ENCODE results near the gene KCNQ2.
"Not testable (repeated sequence)": the region's sequence is repeated elsewhere in the genome, so short reads cannot be mapped to it uniquely, and the experiment has no call there.

Gene KCNQ2

GRCh38 chr20:63380346-63380870, 92.0 kb downstream of the KCNQ2 start:
- no peak for DNase-seq

GRCh38 chr20:63379872-63380271, 92.6 kb downstream of the KCNQ2 start:
- DNase-seq: not testable (repeated sequence)

GRCh38 chr20:63379296-63379695, 93.2 kb downstream of the KCNQ2 start:
- DNase-seq: no peak

DNA sequence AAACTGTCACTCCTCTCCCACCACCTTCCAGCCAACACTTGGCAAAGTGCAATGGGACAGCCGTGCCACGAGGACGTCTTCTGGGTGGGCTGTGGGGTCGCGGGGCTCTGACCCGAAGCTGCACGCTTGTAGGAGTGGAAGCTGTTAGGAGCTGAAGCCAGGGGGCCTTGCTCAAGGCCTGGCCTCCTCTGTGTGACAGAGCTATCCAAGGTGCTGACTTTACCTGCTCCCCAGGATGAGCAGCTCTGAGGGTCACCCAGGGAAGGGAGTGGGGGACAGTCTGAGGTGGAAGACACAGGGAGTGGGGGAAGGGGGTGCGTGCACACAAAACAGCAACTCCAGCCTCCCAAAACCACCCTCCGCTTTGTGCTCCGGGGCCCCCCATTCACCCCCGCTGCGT, 93.8 kb downstream of the KCNQ2 start:
- DNase-seq: no peak

DNA sequence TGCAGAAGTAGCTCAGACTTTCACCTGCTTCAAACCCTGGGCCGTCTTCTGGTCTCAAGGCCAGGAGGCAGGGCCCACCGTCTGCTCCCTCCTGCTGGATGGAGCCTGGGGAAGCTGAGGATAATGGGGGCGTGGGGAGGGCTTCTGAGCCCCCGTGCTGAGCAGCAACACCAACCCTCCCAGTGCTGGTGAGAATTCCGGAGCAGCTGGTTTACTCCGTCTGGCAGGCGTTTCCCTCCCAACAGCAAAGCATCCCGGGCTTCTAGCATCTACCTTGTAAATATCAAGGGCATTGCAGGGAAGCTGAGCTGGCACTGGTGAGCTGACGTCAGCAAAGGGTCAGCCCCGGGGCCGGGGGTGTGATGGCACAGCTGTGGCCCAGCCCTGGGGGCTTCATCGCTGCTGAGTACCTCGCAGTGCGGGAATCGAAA, 94.5 kb downstream of the KCNQ2 start:
- DNase-seq: no peak

DNA sequence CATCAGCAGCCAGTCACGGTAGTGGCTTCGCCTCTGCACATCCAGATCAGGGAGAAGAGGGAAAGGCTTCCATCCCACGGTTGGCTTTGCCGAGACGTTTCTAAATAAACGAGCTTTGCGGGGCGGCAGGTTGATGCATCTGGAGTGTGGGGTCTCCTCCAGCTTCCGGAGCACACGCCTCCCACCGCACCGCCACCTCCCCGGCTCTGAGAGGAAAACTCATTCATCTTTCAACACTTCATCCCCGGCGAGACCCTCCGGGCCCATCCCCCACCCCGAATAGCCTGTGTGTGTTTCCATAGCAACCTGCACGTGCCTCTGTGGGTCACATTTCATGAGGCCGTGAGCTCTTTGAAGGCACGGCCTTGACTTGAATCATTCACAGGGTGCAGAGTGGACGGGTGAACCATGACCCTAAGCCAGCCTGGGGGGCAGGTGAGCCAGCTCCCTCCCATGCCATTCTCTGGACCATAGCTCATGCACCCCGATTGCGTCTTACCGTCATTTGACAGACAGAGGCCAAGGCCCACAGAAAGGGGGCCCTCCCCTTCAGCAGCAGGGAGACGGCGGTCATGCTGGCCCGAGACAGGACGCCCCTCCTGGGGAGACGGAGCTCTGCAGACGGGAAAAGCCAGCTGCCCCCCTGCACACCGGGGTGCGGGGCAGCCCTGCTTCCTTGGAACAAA, 95.1 kb downstream of the KCNQ2 start:
- DNase-seq: no peak

- DNase-seq: no peak
Observed at GRCh38 chr20:63376283-63377250, 95.9 kb downstream of the KCNQ2 start.

DNA sequence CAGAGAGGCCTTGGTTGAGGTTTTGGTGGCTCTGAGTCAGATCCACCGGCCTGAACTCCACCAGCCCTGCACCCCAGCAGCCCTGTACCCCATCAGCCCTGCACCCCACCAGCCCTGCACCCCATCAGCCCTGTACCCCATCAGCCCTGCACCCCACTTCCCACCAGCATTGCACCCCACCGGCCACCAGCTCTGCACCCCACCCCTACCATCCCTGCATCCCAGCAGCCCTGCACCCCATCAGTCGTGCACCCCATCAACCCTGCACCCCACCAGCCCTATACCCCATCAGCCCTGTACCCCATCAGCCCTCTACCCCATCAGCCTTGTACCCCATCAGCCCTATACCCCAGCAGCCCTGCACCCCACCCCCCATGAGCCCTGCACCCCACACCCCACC, 97.0 kb downstream of the KCNQ2 start:
- DNase-seq: no peak

GRCh38 chr20:63374504-63374903, 98.0 kb downstream of the KCNQ2 start:
- DNase-seq: no peak

DNA sequence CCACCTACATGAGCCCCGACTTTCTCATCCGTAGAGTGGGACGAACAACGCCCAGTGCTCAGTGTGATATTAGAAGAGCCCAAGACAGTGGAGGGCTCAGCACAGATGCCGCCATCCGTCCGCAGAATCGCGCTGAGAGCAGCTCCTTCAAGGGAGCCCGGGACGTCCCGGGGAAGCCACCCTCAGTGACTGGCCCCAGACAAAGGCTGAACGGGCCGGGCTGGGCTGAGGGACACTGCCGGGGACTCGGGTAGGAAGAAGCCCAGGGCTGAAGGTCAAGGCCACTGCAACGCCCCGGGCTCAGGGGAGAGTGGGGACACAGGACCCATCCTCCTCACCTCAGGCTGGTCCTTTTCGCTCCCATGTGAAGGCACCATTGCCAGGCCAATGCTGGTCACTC, 98.5 kb downstream of the KCNQ2 start:
- no peak for DNase-seq

- no peak for DNase-seq
Observed at GRCh38 chr20:63372971-63373885, 99.2 kb downstream of the KCNQ2 start.

GRCh38 chr20:63371291-63371865, 101.1 kb downstream of the KCNQ2 start:
- DNase-seq: no peak

GRCh38 chr20:63370618-63371187, 101.8 kb downstream of the KCNQ2 start:
- no peak for DNase-seq

GRCh38 chr20:63369724-63370617, 102.5 kb downstream of the KCNQ2 start:
- DNase-seq: no peak

DNA sequence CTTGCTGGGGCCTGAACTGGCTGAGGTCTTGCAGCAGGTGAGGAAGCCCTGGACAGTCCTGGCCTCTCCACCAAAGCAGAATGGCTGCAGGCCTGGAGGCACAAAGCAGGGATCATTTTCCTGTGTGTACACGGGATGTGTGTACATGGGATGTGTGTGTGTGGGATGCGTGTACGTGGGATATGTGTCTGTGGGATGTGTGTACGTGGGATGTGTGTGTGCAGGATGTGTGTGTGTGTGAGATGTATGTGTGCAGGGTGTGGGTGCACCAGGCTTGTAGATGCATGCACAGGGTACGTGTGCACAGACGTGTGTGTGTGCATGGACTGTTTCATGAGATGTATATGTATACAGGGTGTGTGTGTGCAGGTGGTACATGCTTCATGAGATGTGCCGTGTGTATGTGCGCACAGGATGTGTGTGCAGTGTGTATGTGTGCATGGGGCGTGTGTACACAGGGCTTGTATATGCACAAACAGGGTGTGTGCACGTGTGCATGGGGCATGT, 103.4 kb downstream of the KCNQ2 start:
- DNase-seq: no peak

GRCh38 chr20:63368151-63368550, 104.3 kb downstream of the KCNQ2 start:
- DNase-seq: no peak

- DNase-seq: no peak
Observed at GRCh38 chr20:63367446-63368055, 104.9 kb downstream of the KCNQ2 start.

DNA sequence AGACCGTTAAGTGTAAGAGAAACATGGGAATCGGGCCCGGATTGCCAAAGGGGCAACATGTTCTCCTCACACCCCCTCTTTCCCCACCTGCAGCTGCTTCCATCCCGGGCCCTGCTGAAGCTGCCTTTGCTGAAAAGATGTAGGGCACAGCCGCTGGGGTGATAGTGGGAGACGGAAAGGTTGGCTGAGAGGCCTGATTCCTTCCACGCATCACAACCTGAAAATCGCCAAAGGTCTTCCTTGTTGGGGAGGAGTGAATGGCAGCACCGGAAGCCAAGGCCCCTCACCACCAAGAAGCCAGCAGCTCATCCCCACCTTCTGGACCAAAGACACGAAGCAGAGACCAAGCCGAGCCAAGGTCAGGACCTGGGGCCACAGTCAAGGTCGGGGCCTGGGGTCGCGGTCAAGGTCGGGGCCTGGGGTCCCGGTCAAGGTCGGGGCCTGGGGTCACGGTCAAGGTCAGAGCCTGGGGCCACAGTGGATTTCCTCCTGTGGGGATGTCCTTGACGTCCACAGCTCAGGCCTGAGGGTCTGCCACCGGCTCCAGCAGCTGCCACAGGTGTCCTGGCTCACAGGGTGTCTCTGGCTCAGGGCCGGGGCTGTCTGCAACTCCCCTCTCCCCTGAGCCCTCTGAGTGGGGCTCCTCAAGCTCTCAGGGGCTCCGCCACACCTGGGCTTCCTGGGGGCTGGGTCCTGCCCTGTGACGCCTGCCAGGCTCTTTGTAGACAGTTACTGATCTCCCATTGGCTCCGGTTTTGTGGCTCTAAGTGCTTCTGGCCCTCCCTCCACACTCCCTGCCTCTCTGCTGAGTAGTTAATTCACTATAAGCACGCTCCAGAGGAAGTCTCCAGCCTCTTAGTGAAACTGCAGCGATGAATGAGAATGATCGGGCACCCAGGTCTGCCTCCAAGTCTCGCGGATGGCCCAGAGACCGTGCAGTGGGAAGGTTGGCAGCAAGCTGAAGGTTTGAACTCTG, 105.8 kb downstream of the KCNQ2 start:
- no peak for DNase-seq

Data from cortex of kidney (tissue), 1 donor.